Measurements from ENCODE around the gene MAB21L4.

Gene MAB21L4

DNA sequence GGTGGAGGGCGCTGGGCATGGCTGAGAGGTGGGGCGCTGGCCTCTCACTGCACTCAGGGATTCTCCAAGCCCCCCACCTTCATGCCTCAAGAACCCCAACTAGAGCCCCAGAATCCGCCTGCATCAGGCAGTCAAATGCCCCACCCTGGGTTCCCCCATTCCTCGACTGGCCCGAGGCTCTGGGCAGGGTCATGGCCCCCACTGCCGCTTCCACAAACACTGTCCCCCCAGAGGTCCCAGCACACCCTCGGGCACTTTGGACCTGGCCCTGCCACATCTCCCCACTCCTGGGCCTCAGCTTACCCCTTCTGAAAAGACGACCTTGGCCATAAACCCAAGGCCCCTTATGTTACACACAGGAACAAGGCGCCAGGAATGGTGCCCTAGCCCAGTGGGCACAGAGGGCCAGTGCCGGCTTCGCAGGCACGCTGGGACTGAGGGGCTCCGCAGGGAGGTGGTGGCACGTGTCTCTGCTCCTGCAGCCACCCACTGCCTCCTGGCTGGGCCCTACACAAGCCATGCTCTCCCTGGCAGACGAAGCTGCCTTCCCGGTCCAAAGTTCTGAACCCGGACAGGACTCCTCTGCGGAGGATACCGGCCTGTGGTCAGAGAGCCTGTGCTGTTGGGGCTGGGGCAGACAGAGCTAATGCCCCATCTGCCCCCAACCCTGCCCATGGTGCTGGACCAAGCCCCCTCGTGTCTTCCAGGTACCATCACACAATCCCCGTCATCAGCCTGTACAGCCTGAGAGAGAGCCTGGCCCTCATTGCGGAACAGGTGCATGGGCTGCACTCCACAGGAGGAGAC, 20.5 kb downstream of the MAB21L4 start:
- no peak for DNase-seq

DNA sequence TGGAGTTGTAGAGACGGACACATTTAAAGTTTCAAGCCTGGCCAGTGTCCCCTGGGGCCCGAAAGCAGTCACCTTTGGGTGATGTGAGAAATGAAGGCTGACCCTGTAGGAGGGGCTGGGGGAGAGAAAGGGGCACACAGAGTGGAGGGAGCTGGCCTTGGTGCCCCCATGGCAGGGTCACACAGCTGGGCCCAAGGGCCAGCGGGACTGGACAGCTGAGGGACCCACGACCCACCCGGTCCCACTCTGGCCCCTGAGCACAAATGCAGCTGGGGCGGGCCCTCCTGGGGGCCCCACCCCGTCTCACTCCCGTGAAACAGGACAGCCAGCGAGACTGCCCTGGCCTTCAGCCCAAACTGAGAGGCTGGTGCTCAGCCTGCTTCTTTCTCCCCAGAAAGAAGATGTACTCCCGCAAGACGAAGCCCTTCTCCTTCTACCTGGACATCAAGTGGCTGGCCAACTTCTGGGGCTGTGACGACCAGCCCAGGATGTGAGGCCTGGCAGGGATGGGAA, 21.2 kb downstream of the MAB21L4 start:
- DNase-seq = no peak

DNA sequence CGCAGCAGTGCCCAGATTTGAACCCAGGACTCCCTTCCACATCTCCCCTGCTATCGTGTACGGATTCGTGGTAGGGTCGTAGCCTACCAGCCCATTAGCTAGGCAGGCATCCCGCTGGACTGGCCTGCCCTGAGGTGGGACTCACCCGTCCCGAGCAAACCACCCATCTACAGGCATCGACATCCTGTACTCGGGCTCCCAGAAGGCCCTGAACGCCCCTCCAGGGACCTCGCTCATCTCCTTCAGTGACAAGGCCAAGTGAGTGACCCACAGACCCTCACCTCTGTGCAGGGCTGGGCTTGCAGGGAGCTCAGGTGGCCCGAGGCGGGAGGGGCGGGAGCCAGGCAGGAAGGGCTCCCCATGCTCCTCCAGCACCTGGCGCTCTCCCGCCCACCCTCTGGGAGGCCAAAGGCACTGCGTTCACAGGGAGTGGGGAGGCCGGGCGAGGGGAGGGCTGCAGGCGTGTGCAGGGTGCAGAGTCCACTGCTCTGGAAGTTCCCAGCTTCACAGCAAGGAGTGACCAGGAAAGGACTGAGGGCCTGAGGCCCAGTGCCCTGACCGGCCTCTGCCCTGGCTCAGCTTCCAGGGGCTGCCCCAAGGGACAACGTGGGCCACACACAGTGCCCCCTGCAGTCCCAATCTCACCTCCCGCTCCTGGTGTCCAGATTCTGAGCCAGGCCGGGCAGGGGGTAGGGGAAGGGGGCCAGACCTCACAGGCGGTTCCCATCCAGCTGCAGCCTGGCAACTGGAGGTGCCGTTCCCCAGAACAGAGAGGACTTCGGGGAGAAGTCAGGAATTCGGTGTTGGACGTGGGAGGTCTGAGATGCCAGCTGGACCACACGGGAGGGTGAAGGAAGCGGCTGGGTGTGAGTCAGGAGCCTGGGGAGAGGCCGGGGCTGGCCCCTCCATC, 21.9 kb downstream of the MAB21L4 start:
- no peak for DNase-seq

DNA sequence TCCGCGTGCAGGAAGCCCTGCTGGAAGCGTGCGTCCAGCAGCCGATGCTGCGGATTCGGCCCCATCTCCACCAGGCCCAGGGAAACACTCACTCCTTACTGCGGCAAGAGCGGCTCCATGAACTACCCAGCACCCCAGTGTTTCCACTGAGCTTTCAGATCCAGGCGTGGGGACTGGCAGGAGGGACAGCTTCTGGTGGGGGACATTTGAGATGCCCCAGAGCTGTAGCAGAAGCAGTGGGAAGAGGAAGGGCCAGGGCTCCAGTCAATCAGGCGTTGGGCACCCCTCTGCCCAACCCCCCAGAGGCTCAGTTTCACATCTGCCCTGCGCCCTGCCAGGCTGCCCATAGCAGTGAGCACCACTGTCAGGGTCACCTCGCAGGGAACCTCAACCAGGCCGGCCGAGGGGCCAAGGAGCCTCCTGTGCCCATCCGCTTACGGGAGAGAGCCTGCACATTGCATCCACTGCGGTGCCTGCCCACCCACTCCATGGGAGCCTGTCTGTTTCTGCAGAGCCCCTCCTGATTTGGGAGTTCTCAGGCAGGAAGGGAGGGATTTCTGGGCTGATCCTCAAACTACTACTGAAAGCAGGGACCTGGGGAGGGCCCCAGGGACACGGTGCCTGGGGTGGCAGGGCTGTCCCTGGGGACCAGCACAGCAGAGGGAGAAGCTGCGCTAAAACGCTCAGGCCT, 22.7 kb downstream of the MAB21L4 start:
- DNase-seq = no peak

DNA sequence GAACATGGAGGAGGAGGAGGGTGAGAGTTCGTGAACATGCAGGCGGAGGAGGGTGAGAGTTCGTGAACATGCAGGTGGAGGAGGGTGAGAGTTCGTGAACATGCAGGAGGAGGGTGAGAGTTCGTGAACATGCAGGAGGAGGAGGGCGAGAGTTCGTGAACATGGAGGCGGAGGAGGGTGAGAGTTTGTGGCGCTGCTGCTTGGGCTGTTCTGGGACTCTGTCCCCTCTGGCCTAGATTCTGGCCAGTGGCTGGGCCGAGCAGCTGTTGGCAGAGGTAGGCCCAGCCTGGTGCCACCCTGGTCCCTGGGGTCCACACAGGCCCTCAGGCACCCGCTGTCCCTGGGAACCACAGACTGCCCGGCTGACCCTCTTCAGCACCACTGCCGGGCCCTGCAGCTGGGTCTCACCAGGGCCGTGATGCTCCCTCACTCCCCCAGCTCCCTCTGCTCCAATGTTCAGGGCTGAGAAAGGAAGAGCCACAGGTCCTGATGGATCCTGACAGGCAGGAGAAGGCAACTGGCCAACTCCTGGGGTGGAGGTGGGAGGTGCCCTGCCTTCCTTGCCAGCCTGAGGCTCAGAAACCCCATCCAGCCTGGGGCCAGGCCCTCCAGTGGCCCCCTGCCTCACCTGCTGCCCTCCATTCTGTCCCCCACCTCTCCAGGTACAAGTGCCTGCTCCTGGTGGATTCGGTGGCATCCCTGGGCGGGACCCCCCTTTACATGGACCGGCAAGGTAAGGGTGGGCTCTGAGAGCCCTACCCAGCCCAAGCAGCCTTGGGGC, 23.4 kb downstream of the MAB21L4 start:
- no peak for DNase-seq

DNA sequence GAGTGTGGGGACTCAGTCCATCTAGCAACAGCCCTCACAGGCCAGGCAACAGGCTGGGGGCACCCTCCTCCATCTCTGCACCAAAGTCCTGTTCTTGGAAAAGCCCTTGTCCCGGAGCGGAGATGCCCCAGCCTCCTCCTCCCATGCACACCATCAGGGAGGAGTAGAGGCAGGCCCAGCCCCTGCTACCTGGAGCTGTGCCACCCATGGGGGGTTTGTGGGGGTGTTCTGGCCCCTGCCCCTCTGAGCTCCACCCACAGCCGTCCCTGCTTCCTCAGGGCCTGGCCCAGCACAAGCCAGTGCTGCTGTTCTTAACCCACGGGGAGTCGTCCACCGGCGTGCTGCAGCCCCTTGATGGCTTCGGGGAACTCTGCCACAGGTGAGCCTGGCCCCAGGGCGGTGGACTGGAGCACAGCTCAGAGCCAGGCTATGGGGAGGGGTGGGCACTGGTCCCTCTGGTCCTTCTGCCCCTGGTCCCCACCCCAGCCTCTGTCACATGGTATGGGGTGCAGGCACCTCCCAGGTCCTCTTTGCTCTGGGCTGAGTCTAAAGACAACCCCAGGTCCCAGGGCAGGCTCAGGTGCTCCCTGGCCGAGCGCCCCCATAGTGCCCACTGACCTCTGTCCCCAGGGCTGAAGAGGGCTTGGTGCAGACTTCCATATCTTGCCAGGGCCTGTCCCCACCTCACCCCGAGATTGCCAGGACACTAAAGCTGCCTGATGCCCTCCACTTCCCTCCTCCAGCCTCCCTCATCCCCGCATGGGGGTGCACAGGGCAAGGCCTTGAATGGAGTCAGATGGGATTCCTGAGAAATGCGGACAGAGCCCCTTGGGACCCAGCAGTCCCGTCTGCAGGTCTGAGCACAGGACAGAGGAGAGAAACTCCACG, 24.6 kb downstream of the MAB21L4 start:
- DNase-seq = no peak

DNA sequence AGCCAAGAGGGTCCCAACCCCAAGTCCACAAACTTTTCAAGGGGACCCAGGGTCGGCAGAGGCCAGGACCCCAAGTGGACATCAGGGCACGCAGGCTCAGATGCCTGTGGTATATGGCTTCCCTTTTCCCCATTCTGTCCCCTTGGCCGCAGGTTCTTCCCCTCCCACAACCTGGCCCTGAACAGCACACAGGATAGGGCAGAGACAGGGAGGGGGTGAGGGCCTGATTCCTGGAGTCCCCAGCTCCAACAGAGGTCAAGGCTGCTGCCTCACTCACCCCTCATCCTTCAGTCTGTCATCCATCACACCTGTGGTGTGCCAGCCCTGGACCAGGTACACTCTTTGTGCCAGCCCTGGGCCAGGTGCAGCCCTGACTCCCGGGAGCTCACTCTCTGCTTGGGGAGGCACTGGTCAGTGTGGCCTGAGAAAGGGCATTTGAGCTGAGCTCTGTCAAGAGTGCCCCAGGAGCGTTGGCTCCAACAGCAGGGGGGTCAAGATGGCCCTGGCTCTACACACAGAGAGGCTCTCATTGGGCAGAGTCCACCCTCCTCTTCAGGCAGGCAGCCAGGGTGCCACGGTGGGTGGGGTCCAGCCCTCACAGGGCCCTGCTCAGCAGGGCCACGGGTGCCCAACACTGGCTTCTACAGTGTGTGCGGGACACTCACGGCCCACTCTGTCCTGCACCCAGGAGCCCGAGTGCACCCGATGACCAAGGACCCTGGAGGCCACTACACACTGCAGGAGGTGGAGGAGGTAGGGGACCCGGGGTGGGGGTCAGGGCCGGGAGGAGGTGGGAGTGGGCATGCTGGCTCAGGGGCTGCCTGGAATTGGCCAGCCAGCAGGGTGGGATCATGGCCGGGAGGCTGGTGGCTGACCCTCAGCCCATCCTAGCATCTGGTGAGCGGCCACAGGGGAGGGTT, 25.7 kb downstream of the MAB21L4 start:
- DNase-seq = no peak

DNA sequence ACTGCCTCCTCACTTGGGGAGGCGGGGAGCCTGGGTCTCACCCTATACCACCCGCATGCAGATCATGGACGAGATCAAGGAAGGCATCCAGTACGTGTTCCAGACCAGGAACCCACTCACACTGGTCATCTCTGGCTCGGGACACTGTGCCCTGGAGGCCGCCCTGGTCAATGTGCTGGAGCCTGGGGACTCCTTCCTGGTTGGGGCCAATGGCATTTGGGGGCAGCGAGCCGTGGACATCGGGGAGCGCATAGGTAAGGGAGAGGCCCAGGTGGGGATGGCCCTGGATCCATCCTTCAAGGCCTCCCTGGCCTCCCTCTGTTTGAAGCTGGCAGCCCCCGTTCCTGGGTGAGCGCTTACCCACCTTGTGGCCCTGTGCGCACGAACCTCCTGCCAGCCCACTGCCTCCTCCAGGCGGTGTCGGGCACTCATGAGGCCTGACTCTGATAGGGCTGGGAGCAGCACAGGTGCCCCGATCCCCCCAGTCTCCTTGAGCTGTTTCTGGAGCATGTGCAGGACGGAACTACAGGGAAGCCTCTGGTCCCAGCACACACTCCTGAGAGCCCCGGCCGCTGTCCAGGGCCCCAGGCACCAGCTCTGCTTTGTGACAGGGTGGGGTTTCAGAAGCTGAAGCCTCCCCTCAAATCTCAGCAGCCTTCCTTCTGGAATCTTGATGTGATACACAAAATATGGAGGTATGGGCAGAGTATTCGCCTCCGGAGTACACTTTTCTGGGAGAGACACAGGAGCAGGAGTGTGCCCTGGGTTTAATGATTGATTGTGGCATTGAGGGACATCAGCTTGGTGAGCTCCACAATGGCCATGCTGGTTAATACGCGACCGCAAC, 26.6 kb downstream of the MAB21L4 start:
- no peak for DNase-seq

DNA sequence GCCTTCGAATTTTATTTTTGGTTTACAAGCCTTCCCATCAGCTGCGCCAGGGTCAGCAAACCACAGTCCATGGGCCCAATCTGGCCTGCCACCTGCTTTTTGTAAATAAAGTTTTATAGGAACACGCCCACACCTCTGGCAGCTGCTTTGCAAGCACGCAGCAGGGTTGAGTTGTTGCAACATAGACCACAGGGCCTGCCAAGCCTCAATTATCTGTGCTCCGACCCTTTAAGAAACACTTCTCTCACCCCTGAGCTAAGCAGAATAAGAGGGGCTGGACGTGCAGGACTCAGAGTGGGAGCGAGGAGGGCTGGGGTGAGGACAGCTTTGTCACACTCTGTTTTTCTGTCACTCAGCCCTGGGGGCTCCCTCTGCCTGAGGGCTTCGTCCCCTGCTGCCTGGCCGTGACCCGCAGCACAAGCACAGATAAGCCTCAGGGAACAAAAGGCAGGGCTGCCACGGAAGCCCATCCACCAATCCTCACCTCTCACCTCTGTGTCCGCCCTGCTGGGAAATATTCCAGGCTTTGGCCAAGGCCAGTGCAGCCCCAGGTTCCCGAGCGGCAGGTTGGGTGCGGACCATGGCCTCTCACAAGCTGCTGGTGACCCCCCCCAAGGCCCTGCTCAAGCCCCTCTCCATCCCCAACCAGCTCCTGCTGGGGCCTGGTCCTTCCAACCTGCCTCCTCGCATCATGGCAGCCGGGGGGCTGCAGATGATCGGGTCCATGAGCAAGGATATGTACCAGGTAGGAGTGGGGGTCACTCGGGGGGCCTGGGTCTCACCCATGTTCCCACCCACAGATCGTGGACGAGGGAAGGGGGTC, 27.5 kb downstream of the MAB21L4 start, which contains the start of gene AGXT:
AGXT (plus strand) TSS at position 539 of the 823 bp plus-strand sequence; CDS start at position 581, 42 bp downstream.
- DNase-seq = no peak

DNA sequence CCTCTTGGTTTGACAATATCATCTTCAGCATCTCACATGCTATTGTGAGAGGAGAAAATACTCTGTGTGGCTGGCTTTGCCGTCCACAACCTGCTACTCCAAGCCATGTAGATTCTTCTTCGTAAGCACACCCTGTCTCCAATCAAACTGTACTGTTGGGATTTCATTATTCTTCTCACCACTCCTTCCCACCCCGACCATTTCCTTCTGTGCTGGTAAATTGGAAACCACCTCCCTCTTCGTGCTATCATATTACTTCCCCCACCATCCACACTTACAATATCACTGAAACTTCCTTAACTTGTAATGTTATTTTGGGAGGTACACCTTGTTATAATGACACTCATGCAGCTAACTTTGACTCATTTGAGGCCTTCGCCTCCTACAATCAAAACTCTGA, 30.6 kb downstream of the MAB21L4 start:
- DNase-seq = no peak

DNA sequence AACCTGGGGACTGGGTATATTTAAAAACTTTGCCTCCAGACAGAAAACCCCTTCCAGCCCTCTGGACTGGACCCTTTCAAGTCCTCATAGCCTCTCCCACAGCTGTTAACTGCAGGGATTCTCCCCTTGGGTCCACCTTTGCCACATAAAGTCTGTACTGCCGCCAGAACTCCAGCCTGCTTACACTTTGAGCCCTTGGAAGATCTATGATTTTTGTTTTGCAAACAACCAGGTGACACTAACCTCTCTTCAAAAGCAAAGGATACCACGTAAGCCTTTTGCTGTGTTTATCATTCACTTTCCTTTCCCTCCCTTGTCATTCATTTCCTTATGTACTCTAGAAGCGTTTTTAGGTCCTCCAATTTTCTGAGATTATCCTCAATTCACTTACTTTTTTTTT, 31.5 kb downstream of the MAB21L4 start:
- DNase-seq = no peak

DNA sequence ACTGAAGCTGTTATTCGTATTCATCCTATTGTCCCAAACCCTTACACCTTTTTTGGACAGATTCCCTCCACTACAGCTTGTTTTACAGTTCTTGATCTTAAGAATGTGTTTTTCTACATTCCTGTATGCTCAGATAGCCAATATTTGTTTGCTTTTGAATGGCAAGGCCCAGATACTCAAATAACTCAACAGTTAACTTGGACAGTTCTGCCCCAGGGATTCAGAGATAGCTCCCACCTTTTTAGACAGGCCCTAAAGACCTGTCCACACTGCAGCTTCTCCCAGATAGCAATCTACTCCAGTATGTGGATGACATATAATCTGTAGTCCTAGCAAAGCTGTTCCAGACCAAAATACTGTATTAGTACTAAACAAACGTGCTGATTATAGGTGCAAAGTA, 34.4 kb downstream of the MAB21L4 start:
- no peak for DNase-seq

DNA sequence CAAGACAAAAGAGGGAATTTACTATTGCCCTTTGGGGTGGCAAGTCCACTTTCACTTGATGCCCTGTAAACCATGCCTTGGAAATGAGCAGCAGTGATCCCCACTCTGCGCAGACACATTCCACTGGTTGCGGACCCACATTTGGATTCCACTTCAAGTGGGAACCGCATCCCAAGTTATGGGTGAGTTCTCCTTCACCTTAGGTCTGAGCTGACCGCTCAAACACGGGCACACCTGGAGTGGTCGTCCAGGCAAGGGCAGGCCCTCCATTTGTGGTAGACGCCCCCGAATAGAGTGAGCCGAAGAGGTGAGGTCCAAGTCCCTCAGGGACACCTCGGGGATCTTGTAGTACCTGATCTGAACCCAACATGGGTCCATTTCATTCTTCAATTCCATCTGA, 37.1 kb downstream of the MAB21L4 start:
- DNase-seq = no peak

DNA sequence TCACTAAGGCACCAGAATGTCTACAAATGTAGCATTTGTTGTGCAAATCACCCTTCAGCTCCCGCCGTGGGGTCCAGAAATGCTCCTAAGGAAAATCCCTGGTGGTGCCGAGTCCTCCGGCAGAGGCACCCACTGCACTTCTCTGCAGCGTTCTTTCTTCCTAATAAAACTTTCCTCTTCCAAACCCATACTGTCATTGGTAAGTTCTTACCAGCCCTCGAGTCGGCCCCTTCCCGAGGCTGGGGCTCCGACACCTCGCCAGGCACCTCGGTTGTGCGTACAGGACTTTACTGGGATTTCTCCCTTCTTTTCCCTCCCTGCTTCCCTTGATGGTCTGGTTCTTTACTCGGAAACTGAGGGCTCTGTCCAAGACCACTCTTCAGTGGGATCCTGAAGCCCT, 37.6 kb downstream of the MAB21L4 start:
- DNase-seq = no peak

DNA sequence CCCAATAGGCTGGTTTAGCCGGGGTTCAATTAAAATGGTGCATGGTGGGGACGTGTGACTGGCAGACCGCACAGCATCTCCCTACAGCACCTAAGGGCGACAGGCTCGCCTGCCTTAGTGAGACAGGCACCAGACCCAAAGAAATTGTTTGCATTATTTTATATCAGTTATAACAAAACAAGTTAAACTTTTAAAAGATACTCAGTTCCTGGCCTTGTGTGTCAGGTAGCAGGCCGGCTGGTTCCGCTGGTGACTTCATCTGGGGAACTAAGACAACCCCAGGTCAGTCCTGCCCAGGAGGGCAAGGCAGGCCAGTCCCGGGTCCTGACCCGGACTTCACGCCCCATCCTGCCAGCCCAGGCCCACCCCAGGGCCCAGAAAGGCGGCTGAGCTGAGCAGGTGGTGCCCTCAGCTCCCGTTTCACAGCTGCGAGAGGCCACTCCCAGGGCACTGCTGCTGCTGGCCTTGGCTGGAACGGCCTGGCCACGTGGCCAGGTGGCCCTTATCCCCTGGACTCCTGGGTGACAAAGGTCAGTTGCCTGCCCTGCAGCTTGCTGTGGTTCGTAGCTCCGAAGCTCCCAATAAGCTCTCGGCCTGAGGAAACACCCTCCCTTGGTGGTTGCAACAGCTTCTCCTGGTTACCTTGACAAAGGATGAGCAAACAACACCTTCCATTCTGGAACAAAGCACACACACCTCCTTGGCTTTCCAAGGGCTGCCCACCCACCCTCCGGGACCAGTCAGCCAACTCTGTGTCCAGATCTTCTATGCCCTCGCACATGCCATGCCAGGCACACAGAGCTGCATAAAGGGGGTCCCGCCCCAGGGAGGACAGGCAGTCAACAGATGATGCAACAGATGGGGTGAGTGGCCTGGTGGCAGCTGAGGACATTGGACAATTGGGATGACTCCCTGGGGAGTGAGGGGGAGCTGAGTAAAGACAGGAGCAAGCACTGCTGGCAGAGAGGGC, 38.6 kb downstream of the MAB21L4 start:
- no peak for DNase-seq

DNA sequence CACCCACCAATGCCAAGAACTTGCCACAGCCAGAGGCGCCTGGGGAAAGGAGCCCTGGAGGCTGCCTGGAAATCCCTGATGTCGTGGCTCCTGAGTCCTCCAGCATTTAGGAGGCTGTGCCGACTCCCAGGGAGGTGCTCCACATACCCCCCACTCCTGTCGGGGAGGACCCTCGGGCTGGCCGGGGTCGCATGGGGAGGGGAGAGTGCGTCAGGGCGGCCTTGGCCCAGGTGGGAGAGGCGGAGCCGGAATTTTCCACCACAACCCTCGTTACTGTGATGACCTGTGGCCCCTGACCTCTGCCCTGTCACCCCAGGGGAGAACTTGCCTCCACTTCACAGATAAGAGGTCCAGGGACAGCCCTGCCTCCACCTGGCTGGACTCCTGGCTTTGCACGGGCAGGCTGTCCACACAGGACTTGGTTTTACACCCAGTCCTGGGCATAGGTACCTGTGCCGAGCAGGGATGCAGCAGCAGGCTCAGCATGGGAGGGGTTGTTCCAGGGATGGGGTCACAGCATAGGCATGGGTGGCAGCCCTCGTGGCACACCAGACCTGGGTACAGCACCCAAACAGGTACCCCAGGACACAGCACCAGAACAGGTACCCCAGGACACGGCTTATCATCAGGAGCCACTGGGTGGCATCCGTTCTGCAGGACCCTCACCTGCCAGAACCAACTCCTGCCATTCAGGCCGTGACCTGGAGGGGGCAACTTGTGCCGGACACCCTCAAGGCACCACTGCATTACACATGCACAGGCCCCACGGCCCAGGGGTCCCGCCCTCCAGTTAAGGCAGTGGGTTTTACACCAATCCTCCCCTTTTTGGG, 39.6 kb downstream of the MAB21L4 start:
- no peak for DNase-seq
